ENCODE measurements around the gene DGKG. TPM values are rescaled to one million over a fixed set of nuclear protein-coding genes. Genes with fewer than 3 reads are reported as not detected.

Gene DGKG
- total and polyA plus RNA-seq, 2 of the 8 experiments (the other 6 are each of a cell fraction or from before 2014, with no cell fraction given): 0.30 to 0.48 TPM

DNA sequence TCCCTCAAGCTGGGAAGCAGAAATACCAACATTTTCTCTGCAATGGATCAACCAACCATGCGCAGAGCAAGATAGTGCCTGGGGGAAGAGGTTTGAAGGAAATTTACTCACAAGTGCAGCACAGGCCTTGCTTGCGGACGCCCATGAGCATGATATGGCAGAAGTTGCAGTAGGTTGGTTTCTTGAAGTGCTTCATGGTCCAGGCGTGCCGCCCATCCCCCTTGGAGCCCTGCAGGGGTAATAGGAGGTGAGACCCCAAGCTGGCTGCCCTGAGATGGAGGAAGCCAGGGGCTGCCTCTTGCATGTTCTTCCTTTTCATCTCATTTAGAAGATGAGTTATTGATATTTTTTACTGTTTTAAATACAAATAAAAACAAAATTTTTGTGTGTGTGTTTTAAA lies 86.6 kb downstream of the DGKG start:
- no peak overlapping the region for H3K23ac ChIP-seq (ENCODE audit: insufficient read length)
- no peak for TF ChIP-seq JUN (IDR thresholded peaks at IDR 0.05; ENCODE audit: low read depth, low read length)
- TF ChIP-seq POLR2A (IDR thresholded peaks at IDR 0.05; ENCODE audit: control extremely low read depth in 1 of 2, low read depth in 2 of 2, low read length in 2 of 2): no peak
- TF ChIP-seq KDM1A (IDR thresholded peaks at IDR 0.05; ENCODE audit: borderline replicate concordance, low read length): no peak
- no peak for TF ChIP-seq BCL11A (IDR thresholded peaks at IDR 0.05; ENCODE audit: low read depth in 2 of 2, low read length in 2 of 2)
- no peak for TF ChIP-seq JUND (IDR thresholded peaks at IDR 0.05; ENCODE audit: low read length)
- TF ChIP-seq ATF3 (IDR thresholded peaks at IDR 0.05; ENCODE audit: insufficient read depth, low read depth, low read length): no peak
- no peak for TF ChIP-seq SP2 (IDR thresholded peaks at IDR 0.05; ENCODE audit: low read length)
- no peak for TF ChIP-seq BRCA1 (IDR thresholded peaks at IDR 0.05; ENCODE audit: low read depth, low read length)
- no peaks in the 10 kb centered on the region for H3K23me2 ChIP-seq (ENCODE audit: low read depth, low read length)
- no peak for DNase-seq (ENCODE audit: low read depth in 1 of 2, low spot score in 2 of 2)
- no peaks in the 10 kb centered on the region for H3K36me3 ChIP-seq (ENCODE audit: control insufficient read depth in 2 of 4, insufficient read depth in 4 of 4, low read length in 3 of 4)
- no peak overlapping the region for H2BK5ac ChIP-seq (ENCODE audit: low read depth, low read length)
- H3K4me1 ChIP-seq (replicated peaks in 1 of 4; ENCODE audit: control insufficient read depth in 3 of 4, insufficient read depth in 4 of 4, low read length in 3 of 4): no peaks in the 10 kb centered on the region
- H3K4me2 ChIP-seq (ENCODE audit: insufficient read depth in 1 of 2, low read depth in 2 of 2, low read length in 2 of 2): no peak overlapping the region
- H3K14ac ChIP-seq (ENCODE audit: insufficient read length): no peak overlapping the region
- no peak for FAIRE-seq
- no peak overlapping the region for H2BK120ac ChIP-seq (replicated peaks; ENCODE audit: low read depth, low read length)
- no peaks in the 10 kb centered on the region for H3K79me2 ChIP-seq (ENCODE audit: control insufficient read depth in 1 of 2, insufficient read depth in 2 of 2, low read length in 2 of 2)
- ChIA-PET CTCF (ENCODE audit: partially characterized antibody) (interaction anchor here (0.8 to 4.0 kb wide), 6 partner anchors 15 to 331 kb away, joined by 3 to 45 read pairs (median 20); no protein-coding TSS in a partner anchor), POLR2A (ENCODE audit: partially characterized antibody) (no interaction called here)
- H3K27me3 ChIP-seq (replicated peaks in 1 of 4; ENCODE audit: control insufficient read depth in 3 of 4, extremely low read depth in 1 of 4, insufficient read depth in 3 of 4, low read length in 3 of 4): no peaks in the 10 kb centered on the region
- no peak overlapping the region for H4K5ac ChIP-seq (ENCODE audit: insufficient read length, low read depth, low read length)
- no peak overlapping the region for H3K18ac ChIP-seq (ENCODE audit: extremely low read depth, low read length)
- H3K56ac ChIP-seq (replicated peaks; ENCODE audit: insufficient read length, low read depth, low read length): no peak overlapping the region
- no peak overlapping the region for H2AFZ ChIP-seq (ENCODE audit: low read length)
- H2BK15ac ChIP-seq (ENCODE audit: low read length): no peak overlapping the region
- H3K4ac ChIP-seq (replicated peaks; ENCODE audit: insufficient read length, low read depth, low read length): no peak overlapping the region
- 93% methylated on average over 5 of the region's 5 CpGs; no CpG with 5 or more reads in 1 of the 2 experiments for WGBS, 2 experiments (ENCODE audit: extremely low coverage in 1 of 2, insufficient coverage in 1 of 2, insufficient read length in 1 of 2, insufficient replicate concordance in 2 of 2, low coverage in 1 of 2, low lambda C conversion rate in 2 of 2, missing lambda C conversion rate in 1 of 2)
- H4K91ac ChIP-seq (replicated peaks; ENCODE audit: insufficient read length, low read length): no peak overlapping the region
- no peak overlapping the region for H4K8ac ChIP-seq (ENCODE audit: extremely low read depth, insufficient read depth, low read length)
- no peak overlapping the region for H2BK12ac ChIP-seq (ENCODE audit: low read depth, low read length)
- no peaks in the 10 kb centered on the region for H3K79me1 ChIP-seq (ENCODE audit: low read depth, low read length)
- no peaks in the 10 kb centered on the region for H4K20me1 ChIP-seq (replicated peaks in 1 of 2; ENCODE audit: control insufficient read depth in 1 of 2, insufficient read depth in 2 of 2, low read length in 2 of 2)
- H3K27ac ChIP-seq (ENCODE audit: low read depth, low read length): no peak overlapping the region
- H3K4me3 ChIP-seq (ENCODE audit: extremely low read depth in 1 of 4, insufficient read depth in 2 of 4, low read depth in 3 of 4, low read length in 4 of 4): no peak overlapping the region
- H2BK20ac ChIP-seq (ENCODE audit: low read length): no peak overlapping the region
- H2AK5ac ChIP-seq (ENCODE audit: low read depth, low read length): no peak overlapping the region
- no peak overlapping the region for H3K9ac ChIP-seq (replicated peaks in 1 of 4; ENCODE audit: extremely low read depth in 1 of 4, low read depth in 3 of 4, low read length in 3 of 4)
- no peaks in the 10 kb centered on the region for H3K9me3 ChIP-seq (ENCODE audit: insufficient read depth in 2 of 2, low read depth in 1 of 2, low read length in 1 of 2)
